ENCODE data around the gene TEX13D.
"Not testable (repeated sequence)": the region's sequence is repeated elsewhere in the genome, so short reads cannot be mapped to it uniquely, and the experiment has no call there.

Gene TEX13D

DNA sequence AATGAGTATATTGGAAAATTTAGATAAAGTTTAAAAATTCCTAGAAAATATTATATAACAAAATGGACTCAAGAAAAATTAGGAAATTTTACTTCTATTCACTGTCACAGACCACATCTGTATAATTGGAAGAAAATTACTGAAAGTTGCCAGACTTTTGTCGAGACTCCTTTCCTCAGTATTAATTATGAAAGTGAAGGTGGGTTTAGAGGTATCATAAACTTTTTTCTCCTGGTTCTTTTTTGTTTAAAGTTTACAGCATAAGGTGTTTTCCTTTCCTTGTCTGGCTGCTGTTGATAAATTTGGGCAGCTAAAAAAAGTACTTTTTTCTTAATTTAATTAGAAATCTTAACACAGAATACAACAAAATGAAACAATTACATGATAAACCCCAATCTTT lies 6.7 kb upstream of the TEX13D start:
- H3K4me3 ChIP-seq (ENCODE audit: low read depth, low read length) = no peak overlapping the region
- ChIA-PET POLR2A (no interaction called here), CTCF (no interaction called here)
- no peak for DNase-seq (ENCODE audit: low read depth, low spot score)
- TF ChIP-seq, protein P1, sequence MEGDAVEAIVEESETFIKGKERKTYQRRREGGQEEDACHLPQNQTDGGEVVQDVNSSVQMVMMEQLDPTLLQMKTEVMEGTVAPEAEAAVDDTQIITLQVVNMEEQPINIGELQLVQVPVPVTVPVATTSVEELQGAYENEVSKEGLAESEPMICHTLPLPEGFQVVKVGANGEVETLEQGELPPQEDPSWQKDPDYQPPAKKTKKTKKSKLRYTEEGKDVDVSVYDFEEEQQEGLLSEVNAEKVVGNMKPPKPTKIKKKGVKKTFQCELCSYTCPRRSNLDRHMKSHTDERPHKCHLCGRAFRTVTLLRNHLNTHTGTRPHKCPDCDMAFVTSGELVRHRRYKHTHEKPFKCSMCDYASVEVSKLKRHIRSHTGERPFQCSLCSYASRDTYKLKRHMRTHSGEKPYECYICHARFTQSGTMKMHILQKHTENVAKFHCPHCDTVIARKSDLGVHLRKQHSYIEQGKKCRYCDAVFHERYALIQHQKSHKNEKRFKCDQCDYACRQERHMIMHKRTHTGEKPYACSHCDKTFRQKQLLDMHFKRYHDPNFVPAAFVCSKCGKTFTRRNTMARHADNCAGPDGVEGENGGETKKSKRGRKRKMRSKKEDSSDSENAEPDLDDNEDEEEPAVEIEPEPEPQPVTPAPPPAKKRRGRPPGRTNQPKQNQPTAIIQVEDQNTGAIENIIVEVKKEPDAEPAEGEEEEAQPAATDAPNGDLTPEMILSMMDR (IDR thresholded peaks at IDR 0.05; ENCODE audit: insufficient read depth, low read length, missing control alignments) = no peak

DNA sequence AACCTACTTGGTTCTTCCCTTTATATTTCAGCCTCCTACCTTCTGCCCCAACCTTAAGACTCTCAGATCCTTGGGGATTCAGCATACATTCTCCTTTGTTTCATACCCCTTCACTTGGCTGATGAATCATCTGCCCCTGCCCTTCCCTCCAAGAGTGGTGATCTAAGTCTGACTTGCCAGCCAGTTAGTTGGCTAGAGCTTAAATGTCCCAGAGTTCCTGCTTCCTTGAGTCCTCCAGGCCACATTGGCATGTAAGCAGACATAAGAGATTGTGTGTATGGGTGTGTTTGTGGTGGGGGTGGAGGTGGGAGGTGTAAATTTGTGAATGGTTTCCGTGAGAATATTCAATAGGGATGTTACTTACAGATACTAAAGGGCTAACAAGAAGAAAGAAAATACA lies 3.7 kb upstream of the TEX13D start:
- no peak overlapping the region for H3K4me3 ChIP-seq (ENCODE audit: low read depth, low read length)
- TF ChIP-seq, protein P1 (IDR thresholded peaks at IDR 0.05; ENCODE audit: insufficient read depth, low read length, missing control alignments) = no peak
- DNase-seq (ENCODE audit: low read depth, low spot score) = no peak
- CTCF ChIA-PET = no interaction called here
- POLR2A ChIA-PET = no interaction called here

- POLR2A ChIA-PET = no interaction called here
- CTCF ChIA-PET = no interaction called here
These were observed 1.4 kb downstream of the TEX13D start for GRCh38 chrX:124333862-124334261.

GRCh38 chrX:124334555-124334954 lies 2.1 kb downstream of the TEX13D start:
- POLR2A ChIA-PET; CTCF ChIA-PET; DNase-seq (ENCODE audit: low read depth, low spot score); H3K4me3 ChIP-seq (ENCODE audit: low read depth, low read length): not testable (repeated sequence)

More at GRCh38 chrX:124333862-124334261, 1.4 kb downstream of the TEX13D start:
- TF ChIP-seq, protein P1 (IDR thresholded peaks at IDR 0.05; ENCODE audit: insufficient read depth, low read length, missing control alignments) = no peak
- DNase-seq (ENCODE audit: low read depth, low spot score) = no peak
- no peak overlapping the region for H3K4me3 ChIP-seq (ENCODE audit: low read depth, low read length)

DNA sequence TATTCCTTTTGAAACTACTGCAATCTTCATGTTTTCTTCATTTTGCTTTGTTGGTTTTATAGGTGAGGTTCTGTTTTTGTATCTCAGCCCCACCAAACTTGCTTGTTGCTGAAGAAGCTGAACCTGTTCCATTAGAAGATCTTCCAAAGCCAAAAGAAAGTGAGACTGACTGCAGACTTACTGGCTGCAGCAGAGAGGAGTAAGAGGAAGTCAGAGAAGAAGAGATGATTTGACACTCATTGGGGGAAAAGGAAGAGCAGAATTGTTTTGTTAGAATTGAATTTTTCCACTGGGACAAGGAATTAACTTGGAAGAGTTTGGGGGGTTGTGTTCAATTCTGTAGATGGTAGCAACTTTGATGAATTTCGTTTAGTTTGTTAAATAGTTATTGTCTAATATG lies 3.1 kb downstream of the TEX13D start:
- TF ChIP-seq, protein P1 (IDR thresholded peaks at IDR 0.05; ENCODE audit: insufficient read depth, low read length, missing control alignments) = no peak
- ChIA-PET POLR2A (no interaction called here), CTCF (no interaction called here)
- H3K4me3 ChIP-seq (ENCODE audit: low read depth, low read length) = no peak overlapping the region
- DNase-seq (ENCODE audit: low read depth, low spot score) = no peak

DNA sequence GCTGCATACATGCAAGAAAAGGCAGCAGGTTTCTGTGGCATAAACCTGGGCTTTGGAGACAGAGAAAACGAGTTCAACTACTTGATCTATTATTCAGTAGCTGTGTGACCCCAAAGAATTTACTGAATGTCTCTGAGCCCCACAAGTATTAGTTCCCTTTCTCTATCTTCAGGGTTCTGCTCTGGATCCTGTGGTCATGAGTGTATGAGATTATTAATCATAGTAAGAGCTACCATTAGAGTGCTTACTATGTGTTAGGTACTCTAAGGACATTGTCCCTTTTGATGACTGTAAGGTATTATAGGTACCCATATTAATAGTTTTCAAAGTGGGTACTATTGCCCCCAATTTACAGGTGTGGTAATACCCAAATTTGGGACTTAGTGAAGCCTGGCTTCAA lies 5.5 kb downstream of the TEX13D start:
- TF ChIP-seq, protein P1 (IDR thresholded peaks at IDR 0.05; ENCODE audit: insufficient read depth, low read length, missing control alignments) = no peak
- no peak overlapping the region for H3K4me3 ChIP-seq (ENCODE audit: low read depth, low read length)
- POLR2A ChIA-PET = no interaction called here
- no peak for DNase-seq (ENCODE audit: low read depth, low spot score)
- CTCF ChIA-PET = no interaction called here

DNA sequence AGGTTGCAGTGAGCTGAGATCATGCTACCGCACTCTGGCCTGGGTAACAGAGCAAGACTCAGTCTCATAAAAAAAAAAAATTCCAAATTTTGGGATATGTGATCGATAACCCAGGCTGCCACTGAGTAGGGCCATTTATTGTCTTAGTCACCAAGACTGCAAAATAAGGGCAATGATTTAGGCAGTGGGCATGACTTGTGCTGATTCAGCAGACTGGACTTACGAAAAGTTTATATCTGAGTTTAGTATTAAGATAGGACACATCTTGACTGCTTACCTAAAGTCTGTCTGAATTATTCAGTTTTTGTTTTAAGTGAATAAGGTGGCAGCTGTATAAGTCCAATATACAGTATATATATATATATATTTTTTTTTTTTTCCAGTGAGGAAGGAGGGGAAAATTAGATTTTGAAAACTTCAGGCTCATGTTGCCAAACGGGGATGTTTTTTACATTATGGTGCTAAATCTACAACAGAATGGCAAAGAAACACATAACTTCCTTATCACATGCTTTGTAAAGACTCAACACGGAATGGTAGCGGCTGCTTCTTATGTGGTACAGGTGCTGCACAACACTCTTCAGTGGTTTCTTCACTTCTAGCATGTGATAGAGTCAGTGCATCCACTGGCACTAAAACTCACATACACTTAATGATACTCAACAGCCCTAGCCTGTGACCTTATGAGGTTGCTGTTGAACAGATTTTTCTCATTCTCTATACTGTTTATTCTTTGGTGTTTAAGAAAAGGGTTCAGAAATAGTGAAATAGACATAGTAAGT lies 6.5 kb downstream of the TEX13D start:
- ChIA-PET POLR2A (no interaction called here), CTCF (no interaction called here)
- no peak for DNase-seq (ENCODE audit: low read depth, low spot score)
- H3K4me3 ChIP-seq (ENCODE audit: low read depth, low read length) = no peak overlapping the region
- TF ChIP-seq, protein P1 (IDR thresholded peaks at IDR 0.05; ENCODE audit: insufficient read depth, low read length, missing control alignments) = no peak

Measured in AG04449 (cell line).